Measurements from ENCODE around the gene SLC8A1.
"Not testable (repeated sequence)": the region's sequence is repeated elsewhere in the genome, so short reads cannot be mapped to it uniquely, and the experiment has no call there.

The SLC8A1 gene

DNA sequence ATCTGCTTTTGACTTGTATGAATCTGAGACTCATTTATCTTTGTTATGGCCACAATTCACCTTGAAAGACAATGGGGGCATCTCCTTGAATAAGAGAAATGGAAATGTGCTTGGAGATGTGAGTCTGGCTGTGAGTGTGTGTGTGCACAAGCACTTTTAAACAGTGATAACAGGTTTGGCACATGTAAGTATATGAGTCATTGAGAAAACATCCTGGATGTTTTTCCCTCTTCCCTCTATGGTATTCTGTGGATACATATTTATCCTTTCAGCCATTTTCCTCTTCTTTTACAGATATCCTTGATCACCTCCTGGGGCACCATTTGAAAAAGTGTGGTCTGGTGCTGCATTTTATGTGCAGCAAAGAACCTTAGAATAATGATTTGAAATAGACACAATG is 355.5 kb downstream of the SLC8A1 start:
- no peak for DNase-seq

DNA sequence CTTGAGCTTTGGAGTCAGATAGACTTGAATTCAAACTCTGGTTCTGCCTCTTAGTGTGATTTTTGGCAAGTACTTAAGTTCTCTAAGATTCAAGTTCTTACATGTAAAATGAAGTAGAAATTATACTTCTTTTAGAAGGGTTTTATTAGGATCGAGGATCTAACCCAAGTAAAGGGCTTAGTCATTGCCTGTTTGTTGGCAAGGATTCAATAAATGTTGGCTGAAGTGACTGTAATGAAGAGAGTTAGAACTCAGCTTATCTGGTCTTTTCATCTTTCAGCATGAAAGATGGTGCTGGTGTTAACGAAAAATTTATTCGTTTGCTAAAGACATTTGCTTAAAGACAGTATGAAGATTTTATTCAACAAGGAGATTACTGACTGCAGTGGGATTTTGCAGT is 356.9 kb downstream of the SLC8A1 start:
- no peak for DNase-seq

DNA sequence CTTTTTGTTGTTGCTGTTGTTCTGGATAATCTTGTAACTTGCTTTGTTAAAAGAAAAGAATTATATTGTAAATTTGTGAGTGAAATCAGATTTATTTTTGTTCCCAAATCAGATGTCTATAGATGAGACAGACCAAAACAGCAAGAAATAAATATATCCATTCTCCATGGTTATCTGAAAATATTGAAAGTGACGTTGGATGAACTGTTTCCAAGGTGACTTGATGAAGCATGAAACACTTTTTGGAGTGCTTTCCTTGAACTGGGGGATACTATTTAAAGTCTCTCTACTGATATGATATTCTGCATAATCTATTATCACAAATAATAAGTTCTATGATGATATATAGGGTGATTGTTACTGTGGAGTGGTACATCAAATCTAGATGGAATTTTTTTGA is 357.4 kb downstream of the SLC8A1 start:
- no peak for DNase-seq

DNA sequence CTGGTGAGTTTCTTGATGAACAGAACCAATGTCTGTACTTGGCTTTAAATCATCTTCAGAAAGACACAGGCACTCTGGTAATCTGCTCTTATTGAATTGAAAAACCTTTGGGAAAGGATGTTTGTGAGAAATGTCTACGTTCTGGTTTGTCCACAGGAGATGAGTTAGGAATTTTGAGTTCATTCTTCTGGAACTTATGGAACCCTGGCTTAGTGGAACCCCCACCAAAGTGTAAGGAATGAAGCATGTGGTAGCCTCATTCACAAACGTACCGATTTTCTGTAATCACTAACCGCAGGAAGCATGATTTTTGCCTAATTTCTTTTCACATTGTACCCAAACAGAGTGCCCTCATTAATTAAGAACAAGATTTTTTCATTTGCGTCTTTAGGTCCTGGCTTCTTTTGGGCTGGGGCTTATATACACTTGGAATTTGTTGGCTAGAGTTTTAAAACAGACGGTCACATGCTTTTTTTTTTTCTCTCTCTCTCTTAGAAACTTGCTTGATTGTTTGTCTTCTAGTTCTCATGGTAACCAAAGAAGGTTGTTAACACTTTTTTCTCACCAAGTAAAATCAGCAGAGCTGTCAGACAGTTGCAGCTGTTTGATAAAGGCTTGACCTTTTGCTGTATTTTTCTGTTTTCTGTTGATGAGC is 358.7 kb downstream of the SLC8A1 start:
- DNase-seq, result no peak

DNA sequence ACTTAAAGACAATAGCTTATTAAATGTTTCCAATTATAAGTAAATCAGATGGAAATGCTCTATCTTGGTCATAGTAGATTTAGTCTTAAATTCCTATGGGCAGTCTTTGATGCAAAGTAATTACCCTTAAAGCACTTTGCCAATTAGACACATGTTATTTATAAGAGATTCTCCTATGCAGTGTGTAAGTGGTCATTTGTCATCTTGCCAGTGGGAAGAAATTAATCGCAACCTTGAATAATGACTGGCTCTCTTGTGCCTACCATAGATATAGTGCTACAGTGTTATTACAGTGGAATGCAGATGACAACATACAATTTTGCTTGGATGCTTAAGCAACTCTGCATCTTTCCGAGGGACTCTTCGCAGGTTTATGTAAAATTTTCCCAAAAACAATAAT is 361.8 kb downstream of the SLC8A1 start:
- no peak for DNase-seq

DNA sequence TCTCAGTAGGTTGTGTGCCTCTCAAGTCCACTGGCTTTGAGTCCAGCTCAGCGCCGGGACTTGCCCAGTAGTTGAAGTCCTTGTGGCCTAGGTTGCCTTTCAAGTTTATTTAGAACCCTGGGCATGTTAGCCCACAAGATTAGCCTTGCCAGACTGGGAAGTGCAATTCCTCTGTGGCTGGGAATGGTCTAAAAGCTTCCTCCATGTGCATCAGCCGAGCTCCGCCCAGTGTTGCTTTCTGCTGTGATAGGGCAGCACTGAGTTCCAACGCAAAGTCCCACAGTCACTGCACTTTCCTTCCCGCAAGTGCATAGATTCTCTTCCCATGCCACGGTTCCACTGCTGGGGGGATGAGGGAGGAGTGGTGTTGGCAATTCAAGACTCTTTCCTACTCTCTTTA is 364.0 kb downstream of the SLC8A1 start:
- no peak for DNase-seq

DNA sequence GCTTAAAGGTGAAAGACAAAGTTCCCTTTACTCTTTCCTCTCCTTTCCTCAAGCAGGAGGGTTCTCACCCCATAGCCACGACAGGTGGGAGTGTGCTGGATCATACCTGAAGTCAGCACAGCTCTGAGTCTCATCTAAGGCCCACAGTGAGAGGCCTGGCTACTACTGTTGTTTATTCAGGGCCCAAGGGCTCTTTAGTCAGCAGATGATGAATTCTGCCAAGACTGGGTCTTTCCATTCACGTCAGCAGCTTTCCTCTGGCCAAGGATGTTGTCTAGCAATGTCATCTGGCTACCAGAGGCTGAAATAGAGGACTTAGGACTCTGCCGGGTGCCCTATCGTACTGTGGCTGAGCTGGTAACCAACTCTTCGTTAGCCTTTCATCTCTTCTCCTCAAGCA is 364.5 kb downstream of the SLC8A1 start:
- no peak for DNase-seq

DNA sequence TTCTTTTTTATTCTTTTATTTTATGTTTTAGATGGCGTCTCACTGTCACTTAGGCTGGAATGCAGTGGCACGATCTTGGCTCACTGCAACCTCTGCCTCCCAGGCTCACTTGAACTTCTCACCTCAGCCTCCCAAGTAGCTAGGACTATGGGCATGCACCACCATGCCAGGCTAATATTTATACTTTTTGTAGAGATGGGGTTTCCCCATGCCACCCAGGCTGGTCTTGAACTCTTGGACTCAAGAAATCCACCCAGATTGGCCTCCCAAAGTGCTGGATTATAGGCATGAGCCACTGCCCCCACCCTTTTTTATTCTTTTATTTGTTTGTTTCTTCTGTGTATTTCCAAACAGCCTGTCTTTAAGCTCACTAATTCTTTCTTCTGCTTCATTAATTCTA is 366.1 kb downstream of the SLC8A1 start:
- no peak for DNase-seq

DNA sequence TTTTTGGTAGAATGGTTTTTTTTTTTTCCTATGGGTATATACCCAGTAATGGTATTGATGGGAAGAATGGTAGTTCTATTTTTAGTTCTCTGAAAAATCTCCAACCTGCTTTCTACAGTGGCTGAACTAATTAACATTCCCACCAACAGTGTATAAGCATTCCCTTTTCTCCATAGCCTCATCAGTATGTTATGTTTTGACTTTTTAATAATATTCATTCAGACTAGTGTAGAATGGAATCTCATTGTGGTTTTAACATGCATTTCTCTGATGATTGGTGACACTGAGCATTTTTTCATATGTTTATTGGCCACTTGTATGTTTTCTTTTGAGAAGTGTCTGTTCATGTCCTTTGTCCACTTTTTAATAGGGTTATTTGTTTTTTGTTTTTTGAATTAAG is 378.6 kb downstream of the SLC8A1 start:
- DNase-seq, result not testable (repeated sequence)

DNA sequence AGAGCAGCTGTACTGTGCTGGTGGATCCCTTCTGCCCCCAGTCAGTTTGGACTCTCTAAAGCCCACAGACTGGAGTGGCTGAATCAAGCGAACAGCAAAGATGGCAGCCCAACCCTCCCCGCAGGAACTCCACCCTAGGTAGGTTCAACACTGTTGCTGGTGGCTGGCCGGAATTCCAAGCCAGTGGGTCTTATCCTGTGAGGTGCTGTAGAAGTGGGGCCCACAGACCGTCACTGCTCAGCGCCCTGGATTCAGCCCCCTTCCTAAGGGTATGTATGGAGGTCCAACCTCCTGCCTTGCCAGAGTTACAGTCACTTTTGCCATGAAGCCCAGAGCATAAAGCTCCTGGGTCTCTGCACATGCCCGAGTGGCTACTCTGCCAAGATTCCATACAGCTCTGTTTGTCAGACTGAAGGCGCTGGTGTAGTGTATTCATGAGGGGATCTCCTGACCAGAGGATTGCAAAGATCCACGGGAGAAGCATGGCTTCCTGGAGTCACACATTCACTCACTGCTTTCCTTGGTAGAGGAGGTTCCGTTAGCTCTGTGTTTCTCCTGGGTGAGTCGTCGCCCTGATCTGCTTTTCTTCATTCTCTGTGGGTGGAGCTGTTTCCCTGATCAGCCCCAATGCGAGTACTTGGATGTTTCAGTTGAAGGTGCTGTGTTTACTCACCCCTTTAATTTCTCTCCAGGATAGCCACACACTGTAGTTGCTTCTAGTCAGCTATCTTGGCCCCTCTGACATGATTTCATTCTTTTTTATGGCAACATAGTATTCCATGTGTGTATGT is 379.3 kb downstream of the SLC8A1 start:
- DNase-seq, result no peak

DNA sequence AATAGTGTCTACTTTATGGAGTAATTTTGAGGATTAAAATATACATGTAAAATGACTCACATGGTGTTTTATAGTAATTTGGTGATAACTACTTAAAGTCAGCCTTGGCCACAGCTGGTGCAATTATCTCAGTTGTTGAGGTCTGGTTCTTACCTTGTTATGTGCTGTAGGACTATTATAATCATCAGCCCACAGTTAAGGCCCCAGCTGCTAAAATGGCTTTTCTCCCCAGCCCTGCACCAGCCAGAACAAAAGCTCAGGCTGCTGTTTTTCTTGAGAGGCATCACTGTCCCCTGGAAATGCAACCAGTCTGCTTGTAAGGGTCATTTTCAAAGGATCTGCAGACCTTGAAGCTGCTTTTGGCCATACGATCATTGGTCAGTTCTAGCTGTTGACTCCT is 389.5 kb downstream of the SLC8A1 start:
- DNase-seq, result no peak

DNA sequence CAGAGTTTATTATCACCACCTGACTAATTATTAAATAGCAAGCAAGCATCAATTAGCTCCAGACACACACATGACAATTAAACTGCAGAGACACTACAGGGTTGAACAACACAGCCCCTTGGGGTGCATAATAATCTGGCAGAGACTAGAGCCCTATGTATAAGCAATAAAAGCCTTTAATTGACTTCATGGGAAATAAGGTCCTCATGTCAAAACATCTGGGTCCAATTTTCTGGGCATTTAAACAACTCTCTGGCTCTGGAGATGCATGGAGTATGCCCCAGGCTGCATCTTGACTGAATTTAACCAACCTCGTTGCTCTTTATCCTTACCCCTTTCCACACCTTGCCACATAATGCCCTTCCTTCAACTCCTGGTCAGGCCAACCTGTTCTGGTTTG is 402.1 kb downstream of the SLC8A1 start:
- DNase-seq, result no peak

DNA sequence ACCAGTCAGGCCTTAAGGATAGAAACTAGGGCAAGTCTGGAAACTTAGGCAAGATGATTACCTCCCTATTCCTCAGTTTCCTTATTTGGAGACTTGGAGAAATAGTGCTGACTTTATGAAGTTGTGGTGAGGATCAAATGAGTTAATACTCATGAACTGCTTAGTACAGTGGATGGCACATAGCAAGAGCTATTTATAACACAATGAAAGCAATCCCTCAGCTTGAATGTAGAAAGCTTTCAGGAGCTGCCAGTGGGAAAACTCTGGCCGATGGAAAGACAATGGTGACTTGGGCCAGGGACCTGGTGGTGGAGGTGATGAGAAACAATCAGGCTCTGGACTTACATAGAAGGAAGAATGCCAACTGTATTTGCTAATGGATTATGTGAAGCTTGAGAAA is 403.4 kb downstream of the SLC8A1 start:
- DNase-seq, result no peak

DNA sequence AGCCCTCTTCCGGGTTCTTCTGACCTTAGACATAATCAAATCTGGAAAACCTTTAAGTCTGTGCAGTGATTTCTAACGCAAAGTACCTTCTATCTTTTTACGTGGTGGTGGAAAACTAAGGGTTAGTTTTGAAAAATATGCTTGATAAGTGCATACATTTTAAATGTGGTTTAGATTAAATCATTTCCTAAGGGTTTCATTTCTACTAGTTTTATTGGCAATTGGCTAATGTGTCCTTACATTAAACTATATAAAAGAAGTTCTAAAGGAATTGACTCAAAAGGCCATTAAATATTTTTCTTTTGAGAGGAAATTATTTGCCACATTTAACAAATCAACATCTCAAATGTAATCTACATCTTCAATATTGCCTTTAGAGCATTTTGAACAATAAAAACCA is 404.5 kb downstream of the SLC8A1 start:
- no peak for DNase-seq

Data from NCI-H2081 treated with DMSO at 0.1 percent for 48 hours (cell line).